Neural progenitor cell (in vitro differentiated cells): ENCODE measurements around the gene FAM98C. TPM values are rescaled to one million over a fixed set of nuclear protein-coding genes. Genes with fewer than 3 reads are reported as not detected.

Experiments
- DNase-seq: peaks from one replicate; pipeline ENCODE4 v3.0.0-alpha.2; 2016; ENCODE audit warnings: low spot score
- H2AFZ ChIP-seq: fragments of 200-600 bp; sonication (generic); replicated peaks from 2 replicates; pipeline ENCODE4 v1.6.1; 2016; ENCODE audit warnings: antibody characterized with exemption
- H3F3A ChIP-seq: fragments of 200-600 bp; sonication (generic); 2 replicates; pipeline ENCODE4 v1.6.1; 2016; ENCODE audit warnings: antibody characterized with exemption, low read depth
- H3K27ac ChIP-seq: fragments of 200-600 bp; sonication (generic); 2 replicates; pipeline ENCODE4 v1.5.1; 2016; ENCODE audit warnings: mild to moderate bottlenecking
- H3K27me3 ChIP-seq: fragments of 200-600 bp; sonication (generic); 2 replicates; pipeline ENCODE4 v1.6.1; 2016; ENCODE audit warnings: mild to moderate bottlenecking, moderate library complexity
- H3K36me3 ChIP-seq: fragments of 200-600 bp; sonication (generic); 2 replicates; pipeline ENCODE4 v1.5.1; 2016
- H3K4me1 ChIP-seq: fragments of 200-600 bp; sonication (generic); 2 replicates; pipeline ENCODE4 v1.6.1; 2016; ENCODE audit warnings: mixed run types
- H3K4me2 ChIP-seq: fragments of 200-600 bp; sonication (generic); 2 replicates; pipeline ENCODE4 v1.6.1; 2016
- H3K4me3 ChIP-seq: fragments of 200-600 bp; sonication (generic); 2 replicates; pipeline ENCODE4 v1.5.1; 2016
- H3K79me2 ChIP-seq: fragments of 200-600 bp; sonication (generic); 2 replicates; pipeline ENCODE4 v1.6.1; 2016; ENCODE audit warnings: low read depth
- H3K9ac ChIP-seq: fragments of 200-600 bp; sonication (generic); 2 replicates; pipeline ENCODE4 v1.6.1; 2016
- H3K9me3 ChIP-seq: fragments of 200-600 bp; sonication (generic); 2 replicates; pipeline ENCODE4 v1.5.1; 2016; ENCODE audit warnings: low read depth
- H4K20me1 ChIP-seq: fragments of 200-600 bp; sonication (generic); 2 replicates; pipeline ENCODE4 v1.6.1; 2016; ENCODE audit warnings: low read depth
- H3K27ac Mint-ChIP-seq: 3 replicates; pipeline ENCODE4 v1.8.0; 2021; ENCODE audit warnings: mixed read lengths
- H3K27me3 Mint-ChIP-seq: 2 replicates; pipeline ENCODE4 v1.8.0; 2022; ENCODE audit warnings: low read depth, mild to moderate bottlenecking, inconsistent platforms, moderate library complexity, mixed read lengths; ENCODE audit not compliant: insufficient read depth
- H3K36me3 Mint-ChIP-seq: 3 replicates; pipeline ENCODE4 v1.8.0; 2021; ENCODE audit warnings: mixed read lengths
- H3K4me1 Mint-ChIP-seq: 3 replicates; pipeline ENCODE4 v1.8.0; 2021; ENCODE audit warnings: mixed read lengths
- H3K4me3 Mint-ChIP-seq: 3 replicates; pipeline ENCODE4 v1.8.0; 2021; ENCODE audit warnings: mild to moderate bottlenecking, moderate library complexity, mixed read lengths
- H3K9me3 Mint-ChIP-seq: 3 replicates; pipeline ENCODE4 v1.8.0; 2020; ENCODE audit warnings: mixed read lengths
- EZH2 ChIP-seq: fragments of 200-600 bp; sonication (generic); IDR thresholded peaks from 2 replicates; pipeline ENCODE4 v1.6.1; 2017; ENCODE audit warnings: antibody characterized with exemption, mild to moderate bottlenecking, moderate library complexity
- EZH2phosphoT487 ChIP-seq: fragments of 200-600 bp; sonication (generic); IDR thresholded peaks from 2 replicates; pipeline ENCODE4 v1.6.1; 2017; ENCODE audit warnings: antibody characterized with exemption
- total RNA-seq: library from RNA; depleted of rRNA; stranded (reverse); fragments of >200 nt; gene quantifications from 2 replicates; pipeline ENCODE4 v1.2.3, GENCODE V29; 2015; ENCODE audit warnings: low replicate concordance
- TF ChIP-seq, protein P1 (sequence below): fragments of 200-600 bp; sonication (generic); IDR thresholded peaks from 2 replicates; pipeline ENCODE4 v1.5.1; 2017; ENCODE audit warnings: antibody characterized with exemption, mild to moderate bottlenecking

The FAM98C gene
- total RNA-seq, 1 donor from 2014 or later = 3.5 TPM

DNA sequence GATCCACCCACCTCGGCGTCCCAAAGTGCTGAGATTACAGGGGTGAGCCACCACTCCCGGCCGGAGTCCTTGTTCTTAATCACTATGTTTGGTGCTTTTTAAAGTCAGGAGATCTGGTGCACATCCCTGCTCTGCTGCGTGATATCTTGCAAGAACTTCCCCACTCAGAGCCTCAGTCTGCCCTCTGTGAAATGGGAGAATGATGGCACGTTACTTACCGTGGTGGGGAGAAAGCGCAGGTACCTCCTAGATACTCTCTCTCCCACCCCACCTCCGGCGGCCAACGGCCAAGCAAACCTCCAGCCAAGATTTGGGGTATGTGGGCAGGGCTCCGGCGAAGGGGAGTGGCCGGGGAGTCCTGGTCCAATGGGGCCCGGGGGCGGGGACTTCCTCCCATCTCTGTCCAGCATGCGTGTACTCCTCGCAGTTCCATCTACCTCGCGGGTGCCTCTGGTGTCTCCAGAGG lies 30.4 kb downstream of the FAM98C start, which contains the start of gene RYR1:
RYR1 (plus strand) TSS at position 424 of the 466 bp plus-strand sequence. CDS start 139 bp downstream, outside the sequence.
- H3K27ac ChIP-seq = no peak within 1 kb of the TSS
- Mint-ChIP-seq H3K27ac (no peak within 1 kb of the TSS), H3K27me3 (peaks cover 9% of the 10 kb centered on the region), H3K36me3 (no peaks in the 10 kb centered on the region), H3K4me1 (peaks cover 14% of the 10 kb centered on the region), H3K4me3 (peak within 1 kb of the TSS; percentile 83), H3K9me3 (no peaks in the 10 kb centered on the region)
- no peaks in the 10 kb centered on the region for H3K36me3 ChIP-seq
- H3K9me3 ChIP-seq = no peaks in the 10 kb centered on the region
- no peaks in the 10 kb centered on the region for H3K27me3 ChIP-seq
- peak; percentile 95 for DNase-seq
- H4K20me1 ChIP-seq = peaks cover 4% of the 10 kb centered on the region
- peak within 1 kb of the TSS; percentile 42 for H3K4me3 ChIP-seq
- no peaks in the 10 kb centered on the region for H3K79me2 ChIP-seq
- H3F3A ChIP-seq = peaks cover 45% of the 10 kb centered on the region
- H3K9ac ChIP-seq = no peak within 1 kb of the TSS
- H2AFZ ChIP-seq = no peak within 1 kb of the TSS
- H3K4me2 ChIP-seq = peak within 1 kb of the TSS; percentile 83
- TF ChIP-seq EZH2phosphoT487 (no peak), EZH2 (no peak)
- TF ChIP-seq, protein P1, sequence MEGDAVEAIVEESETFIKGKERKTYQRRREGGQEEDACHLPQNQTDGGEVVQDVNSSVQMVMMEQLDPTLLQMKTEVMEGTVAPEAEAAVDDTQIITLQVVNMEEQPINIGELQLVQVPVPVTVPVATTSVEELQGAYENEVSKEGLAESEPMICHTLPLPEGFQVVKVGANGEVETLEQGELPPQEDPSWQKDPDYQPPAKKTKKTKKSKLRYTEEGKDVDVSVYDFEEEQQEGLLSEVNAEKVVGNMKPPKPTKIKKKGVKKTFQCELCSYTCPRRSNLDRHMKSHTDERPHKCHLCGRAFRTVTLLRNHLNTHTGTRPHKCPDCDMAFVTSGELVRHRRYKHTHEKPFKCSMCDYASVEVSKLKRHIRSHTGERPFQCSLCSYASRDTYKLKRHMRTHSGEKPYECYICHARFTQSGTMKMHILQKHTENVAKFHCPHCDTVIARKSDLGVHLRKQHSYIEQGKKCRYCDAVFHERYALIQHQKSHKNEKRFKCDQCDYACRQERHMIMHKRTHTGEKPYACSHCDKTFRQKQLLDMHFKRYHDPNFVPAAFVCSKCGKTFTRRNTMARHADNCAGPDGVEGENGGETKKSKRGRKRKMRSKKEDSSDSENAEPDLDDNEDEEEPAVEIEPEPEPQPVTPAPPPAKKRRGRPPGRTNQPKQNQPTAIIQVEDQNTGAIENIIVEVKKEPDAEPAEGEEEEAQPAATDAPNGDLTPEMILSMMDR = no peak
- H3K4me1 ChIP-seq = peaks cover 17% of the 10 kb centered on the region

DNA sequence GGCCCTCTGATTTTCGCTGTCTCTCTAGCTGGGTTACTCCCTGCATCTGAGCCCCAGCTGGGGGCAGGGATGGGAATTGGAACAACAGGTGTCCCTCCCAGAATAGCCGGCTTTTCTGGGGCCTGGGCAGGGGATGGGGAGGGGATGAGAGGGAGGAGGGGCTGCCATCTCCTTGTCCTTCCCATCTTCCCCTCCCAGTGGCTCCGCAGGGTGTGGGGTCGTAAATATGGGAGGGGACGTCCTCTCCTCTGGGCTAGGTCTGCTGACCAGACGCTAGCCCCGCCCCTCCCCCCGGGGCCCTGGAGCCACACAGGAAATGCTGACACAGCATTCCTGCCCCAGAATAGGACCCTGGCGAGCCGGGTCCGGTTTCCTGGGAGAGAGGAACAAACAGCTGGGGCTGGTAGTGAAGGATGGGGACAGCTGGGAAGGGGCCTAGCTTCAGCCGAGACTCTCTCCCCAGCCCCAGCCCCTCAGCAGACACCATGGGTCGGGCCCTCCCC lies 31.7 kb downstream of the FAM98C start:
- no peak overlapping the region for H2AFZ ChIP-seq
- H3K27me3 ChIP-seq = no peaks in the 10 kb centered on the region
- H3F3A ChIP-seq = peaks cover 34% of the 10 kb centered on the region
- DNase-seq = peak; percentile 94
- no peaks in the 10 kb centered on the region for H3K9me3 ChIP-seq
- H3K79me2 ChIP-seq = no peaks in the 10 kb centered on the region
- Mint-ChIP-seq H3K36me3 (no peaks in the 10 kb centered on the region), H3K9me3 (no peaks in the 10 kb centered on the region), H3K4me3 (peak overlapping the region; percentile 83), H3K4me1 (peaks cover 14% of the 10 kb centered on the region), H3K27me3 (peaks cover 5% of the 10 kb centered on the region), H3K27ac (no peak overlapping the region)
- TF ChIP-seq EZH2phosphoT487 (no peak), EZH2 (no peak)
- TF ChIP-seq, protein P1 = no peak
- H3K4me1 ChIP-seq = peaks cover 17% of the 10 kb centered on the region
- peak overlapping the region; percentile 83 for H3K4me2 ChIP-seq
- no peak overlapping the region for H3K27ac ChIP-seq
- H3K4me3 ChIP-seq = peak overlapping the region; percentile 42
- no peaks in the 10 kb centered on the region for H3K36me3 ChIP-seq
- peaks cover 4% of the 10 kb centered on the region for H4K20me1 ChIP-seq
- H3K9ac ChIP-seq = no peak overlapping the region

DNA sequence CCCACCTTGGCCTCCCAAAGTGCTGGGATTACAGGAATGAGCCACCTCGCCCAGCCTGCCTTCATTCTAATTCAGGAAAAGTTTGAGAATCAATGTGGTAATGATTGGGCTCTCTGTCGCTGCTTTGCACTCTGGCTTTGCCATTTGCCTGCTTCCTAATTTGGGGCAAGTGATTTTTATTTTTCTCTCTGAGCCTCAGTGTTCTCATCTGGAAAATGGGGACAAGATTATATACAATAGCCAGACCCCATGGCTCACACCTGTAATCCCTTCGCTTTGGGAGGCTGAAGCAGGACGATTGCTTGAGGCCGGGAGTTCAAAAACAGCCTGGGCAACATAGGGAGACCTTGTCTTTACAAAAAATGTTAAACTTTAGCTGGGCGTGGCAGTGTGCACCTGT lies 34.4 kb downstream of the FAM98C start:
- Histone ChIP-seq H3K4me2 (no peak overlapping the region), H3K27ac (no peak overlapping the region), H3K36me3 (no peaks in the 10 kb centered on the region), H3K9ac (no peak overlapping the region), H3F3A (peaks cover 22% of the 10 kb centered on the region), H3K27me3 (no peaks in the 10 kb centered on the region), H2AFZ (no peak overlapping the region), H4K20me1 (peaks cover 4% of the 10 kb centered on the region), H3K4me1 (peaks cover 21% of the 10 kb centered on the region), H3K4me3 (no peak overlapping the region), H3K79me2 (no peaks in the 10 kb centered on the region), H3K9me3 (no peaks in the 10 kb centered on the region)
- Mint-ChIP-seq H3K27ac (no peak overlapping the region), H3K27me3 (peaks cover 3% of the 10 kb centered on the region), H3K9me3 (no peaks in the 10 kb centered on the region), H3K4me3 (no peak overlapping the region), H3K36me3 (no peaks in the 10 kb centered on the region), H3K4me1 (peaks cover 20% of the 10 kb centered on the region)
- no peak for DNase-seq
- TF ChIP-seq, protein P1 = no peak
- TF ChIP-seq EZH2 (no peak), EZH2phosphoT487 (no peak)
